AG09319 (cell line): ENCODE data around the gene ANKS6.

Experiments
- DNase-seq: peaks from one replicate; pipeline ENCODE4 v3.0.0-alpha.2; 2010; ENCODE audit warnings: low read depth; ENCODE audit errors: extremely low read depth
- CTCF ChIP-seq: IDR thresholded peaks from 2 replicates; pipeline ENCODE4 v1.5.1; 2011; ENCODE audit warnings: low read depth, mild to moderate bottlenecking, inconsistent platforms, low read length, moderate library complexity

The ANKS6 gene

GRCh38 chr9:98784831-98785806 is 11.2 kb downstream of the ANKS6 start:
- no peak for TF ChIP-seq CTCF
- DNase-seq, result no peak

GRCh38 chr9:98783518-98784226 is 12.7 kb downstream of the ANKS6 start:
- no peak for TF ChIP-seq CTCF
- DNase-seq, result no peak

GRCh38 chr9:98781588-98782383 is 14.6 kb downstream of the ANKS6 start:
- no peak for TF ChIP-seq CTCF
- no peak for DNase-seq

GRCh38 chr9:98780059-98780749 is 16.2 kb downstream of the ANKS6 start:
- DNase-seq, result no peak
- TF ChIP-seq CTCF, result no peak

GRCh38 chr9:98778711-98779530 is 17.4 kb downstream of the ANKS6 start:
- DNase-seq, result no peak
- no peak for TF ChIP-seq CTCF

GRCh38 chr9:98778251-98778650 is 18.1 kb downstream of the ANKS6 start:
- no peak for DNase-seq
- no peak for TF ChIP-seq CTCF
